Coronary artery (tissue), 2 donors: Measurements from ENCODE around the gene GAS7.

Experiments used
- DNase-seq: peaks from one replicate; pipeline ENCODE4 v3.0.0-alpha.2; 2017; ENCODE audit warnings: low spot score
- H3K27ac ChIP-seq, 2 donors: fragments of 200-600 bp; sonication (generic); one replicate each; pipeline ENCODE4 v1.5.1; 2016 to 2019
- H3K4me3 ChIP-seq: fragments of 200-600 bp; sonication (generic); 2 replicates; pipeline ENCODE4 v1.5.1; 2016; ENCODE audit warnings: mild to moderate bottlenecking, moderate library complexity
- CTCF ChIP-seq: fragments of 200-600 bp; sonication (generic); IDR thresholded peaks from one replicate; pipeline ENCODE4 v1.5.1; 2019; ENCODE audit warnings: antibody characterized with exemption

Gene GAS7

GRCh38 chr17:10198509-10199249, at the start of gene GAS7:
Gene GAS7 (minus strand): TSS chr17:10198606.
- no peak for TF ChIP-seq CTCF
- peak within 1 kb of the TSS; percentile 20 to 68 for H3K27ac ChIP-seq
- H3K4me3 ChIP-seq: peak within 1 kb of the TSS; percentile 77
- no peak for DNase-seq

GRCh38 chr17:10247810-10248209, 49.4 kb upstream of the GAS7 start:
- DNase-seq: no peak
- H3K27ac ChIP-seq: no peak overlapping the region

GRCh38 chr17:10243883-10244844, 45.8 kb upstream of the GAS7 start:
- Histone ChIP-seq H3K27ac (no peak overlapping the region), H3K4me3 (no peak overlapping the region)
- DNase-seq: no peak
- TF ChIP-seq CTCF: no peak

More at GRCh38 chr17:10247810-10248209, 49.4 kb upstream of the GAS7 start:
- TF ChIP-seq CTCF: no peak
- H3K4me3 ChIP-seq: no peak overlapping the region

- H3K4me3 ChIP-seq: no peak overlapping the region
- DNase-seq: no peak
- no peak for TF ChIP-seq CTCF
- no peak overlapping the region for H3K27ac ChIP-seq
Observed at GRCh38 chr17:10241781-10242180, 43.4 kb upstream of the GAS7 start.

- H3K4me3 ChIP-seq: no peak overlapping the region
- TF ChIP-seq CTCF: no peak
- no peak for DNase-seq
- no peak overlapping the region for H3K27ac ChIP-seq
Observed at GRCh38 chr17:10238661-10239060, 40.3 kb upstream of the GAS7 start.

GRCh38 chr17:10234033-10234432, 35.6 kb upstream of the GAS7 start:
- TF ChIP-seq CTCF: no peak
- no peak overlapping the region for H3K4me3 ChIP-seq
- H3K27ac ChIP-seq: no peak overlapping the region
- no peak for DNase-seq
